PFSK-1 (cell line): Measurements from ENCODE around the gene OPN4.

Experiments used
- FOXP2 ChIP-seq: optimal IDR thresholded peaks from 2 replicates; pipeline ENCODE3; 2011; ENCODE audit warnings: borderline replicate concordance, control low read depth, inconsistent platforms; ENCODE audit not compliant: insufficient read depth; ENCODE audit errors: extremely low read length, extremely low read depth
- POLR2AphosphoS5 ChIP-seq: IDR thresholded peaks from 2 replicates; pipeline ENCODE4 v1.6.1; 2012; ENCODE audit warnings: low read depth, mild to moderate bottlenecking, control low read depth, low read length, moderate library complexity
- REST ChIP-seq, 2 experiments: IDR thresholded peaks; 2 replicates each; pipeline versions ENCODE4 v1.6.1 to v1.8.0; 2011 to 2012; ENCODE audit warnings: low read depth in 2 of 2, low read length in 2 of 2, control low read depth in 1 of 2, inconsistent platforms in 1 of 2, mild to moderate bottlenecking in 1 of 2, moderate library complexity in 1 of 2; ENCODE audit not compliant: insufficient read depth in 1 of 2
- SIN3A ChIP-seq: IDR thresholded peaks from 2 replicates; pipeline ENCODE4 v1.6.1; 2012; ENCODE audit warnings: mild to moderate bottlenecking, low read length, moderate library complexity, borderline replicate concordance; ENCODE audit not compliant: insufficient read depth
- TAF1 ChIP-seq: IDR thresholded peaks from 2 replicates; pipeline ENCODE4 v1.6.1; 2012; ENCODE audit warnings: low read length, control low read depth, borderline replicate concordance; ENCODE audit not compliant: insufficient read depth

The OPN4 gene

GRCh38 chr10:86670290-86670811 is 16.0 kb downstream of the OPN4 start:
- no peak for TF ChIP-seq REST (IDR thresholded peaks at IDR 0.05; ENCODE audit: insufficient read depth in 1 of 2, low read depth in 2 of 2, low read length in 2 of 2)
- no peak for TF ChIP-seq POLR2AphosphoS5
- no peak for TF ChIP-seq SIN3A
- TF ChIP-seq FOXP2 = no peak
- no peak for TF ChIP-seq TAF1

GRCh38 chr10:86670876-86671275 is 16.5 kb downstream of the OPN4 start:
- TF ChIP-seq REST (IDR thresholded peaks at IDR 0.05; ENCODE audit: insufficient read depth in 1 of 2, low read depth in 2 of 2, low read length in 2 of 2) (no peak), TAF1 (no peak), FOXP2 (no peak), SIN3A (no peak), POLR2AphosphoS5 (no peak)

GRCh38 chr10:86671419-86671818 is 17.1 kb downstream of the OPN4 start:
- TF ChIP-seq POLR2AphosphoS5 = no peak
- no peak for TF ChIP-seq REST (IDR thresholded peaks at IDR 0.05; ENCODE audit: insufficient read depth in 1 of 2, low read depth in 2 of 2, low read length in 2 of 2)
- TF ChIP-seq TAF1 = no peak
- no peak for TF ChIP-seq SIN3A
- no peak for TF ChIP-seq FOXP2

GRCh38 chr10:86671985-86672710 is 17.8 kb downstream of the OPN4 start:
- TF ChIP-seq SIN3A = no peak
- no peak for TF ChIP-seq REST (IDR thresholded peaks at IDR 0.05; ENCODE audit: insufficient read depth in 1 of 2, low read depth in 2 of 2, low read length in 2 of 2)
- TF ChIP-seq TAF1 = no peak
- TF ChIP-seq POLR2AphosphoS5 = no peak
- no peak for TF ChIP-seq FOXP2
